Left renal cortex interstitium (tissue), 4 donors: ENCODE data around the gene ASCC2. TPM values are rescaled to one million over a fixed set of nuclear protein-coding genes. Genes with fewer than 3 reads are reported as not detected.
"Not testable (repeated sequence)": the region's sequence is repeated elsewhere in the genome, so short reads cannot be mapped to it uniquely, and the experiment has no call there.

Experiments used
- DNase-seq, 4 donors: peaks; one replicate each; pipeline ENCODE4 v3.0.0-alpha.2; 2013; ENCODE audit warnings: low read depth in 4 of 4, low spot score in 2 of 4, missing footprints in 1 of 4
- polyA plus RNA-seq, 4 donors: library from polyadenylated mRNA; unstranded; fragments of 120-200 nt; gene quantifications; one replicate each; pipeline ENCODE4 v1.2.1, GENCODE V29; 2013; ENCODE audit not compliant: insufficient read length in 4 of 4

ASCC2 gene
- polyA plus RNA-seq: 10 to 100 TPM; 37.9 to 59.8 (median 51.0) TPM

- peak; percentile 79 to 94 (median 90) for DNase-seq
Measured at GRCh38 chr22:29837741-29838598, at the start of gene ASCC2. Gene ASCC2 (minus strand): TSS chr22:29838274. CDS start chr22:29832325, 5,949 bp downstream.

GRCh38 chr22:29887358-29887757, 49.3 kb upstream of the ASCC2 start:
- DNase-seq: no peak

GRCh38 chr22:29886596-29886995, 48.5 kb upstream of the ASCC2 start:
- DNase-seq: no peak

- no peak for DNase-seq
Measured at GRCh38 chr22:29885610-29886009, 47.5 kb upstream of the ASCC2 start.

GRCh38 chr22:29883775-29884097, 45.7 kb upstream of the ASCC2 start:
- DNase-seq: peak in 2 of 4 donors; percentile 11 to 18

GRCh38 chr22:29883045-29883774, 45.1 kb upstream of the ASCC2 start, which contains the start of gene MTMR3:
Gene MTMR3 (plus strand): TSS chr22:29883174. CDS start chr22:29971060, 87,886 bp downstream.
- DNase-seq: peak; percentile 66 to 82 (median 76)

GRCh38 chr22:29882716-29883044, 44.6 kb upstream of the ASCC2 start:
- no peak for DNase-seq

DNA sequence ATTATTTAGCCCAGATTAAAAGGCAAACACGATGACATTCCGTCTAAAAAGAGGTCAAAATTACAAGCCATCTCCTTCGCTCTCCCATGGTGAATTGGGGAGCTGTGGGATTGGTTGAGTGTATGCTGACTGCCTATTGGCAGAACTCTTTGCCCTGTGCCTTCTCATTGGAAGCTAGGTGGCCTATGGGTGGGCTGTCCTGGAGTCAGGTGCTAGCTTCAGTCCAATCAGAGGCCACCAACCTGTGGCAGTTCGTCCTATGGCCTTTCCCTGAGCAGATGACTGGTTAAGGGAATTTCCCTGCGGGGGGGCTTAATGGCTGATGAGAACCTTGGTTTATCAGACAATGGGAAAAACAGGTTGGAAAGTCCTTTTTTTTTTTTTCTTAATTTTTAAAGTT, 41.7 kb upstream of the ASCC2 start:
- DNase-seq: no peak

- no peak for DNase-seq
Measured at GRCh38 chr22:29877620-29878019, 39.5 kb upstream of the ASCC2 start.

GRCh38 chr22:29873943-29874342, 35.9 kb upstream of the ASCC2 start:
- DNase-seq: no peak

DNA sequence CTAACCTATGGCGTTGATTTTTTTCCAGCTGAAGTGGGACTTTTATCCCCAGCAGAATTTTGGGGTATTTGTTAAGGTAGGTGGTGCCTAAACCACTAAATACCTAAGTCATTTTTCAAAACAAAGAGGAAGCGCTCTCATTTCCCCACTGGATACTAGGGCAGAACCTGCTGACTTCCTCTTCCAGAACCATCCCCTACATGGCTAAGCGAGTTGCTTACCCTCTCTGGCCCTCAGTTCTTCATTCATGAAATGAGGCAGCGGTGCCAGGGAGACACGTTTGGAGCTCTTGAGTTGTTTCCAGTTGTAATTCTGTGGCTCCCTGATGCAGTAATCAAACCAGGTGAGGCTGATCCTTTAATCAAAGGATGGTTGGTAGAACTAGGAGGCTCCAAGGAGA, 34.9 kb upstream of the ASCC2 start:
- DNase-seq: no peak

- no peak for DNase-seq
Measured at GRCh38 chr22:29872144-29872893, 34.2 kb upstream of the ASCC2 start.

DNA sequence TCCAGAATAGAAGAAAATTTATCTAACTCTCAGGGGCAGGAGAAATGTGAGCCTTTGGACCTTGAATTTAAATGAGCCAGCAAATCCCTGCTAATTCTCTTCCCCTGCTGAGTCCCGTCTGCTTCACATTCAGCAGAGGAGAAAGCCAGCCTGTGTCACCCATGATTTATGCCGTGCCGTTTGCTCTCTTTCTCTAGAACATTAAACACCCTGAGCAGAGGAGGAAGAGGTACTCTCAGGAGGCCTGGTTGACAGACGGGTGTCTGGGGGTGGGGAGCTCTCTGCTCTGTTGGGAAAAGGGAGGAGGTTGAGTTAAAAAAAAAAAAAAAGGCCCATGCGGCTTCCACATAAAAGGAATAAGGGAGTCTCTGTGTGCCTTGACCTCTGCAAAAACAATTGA, 33.6 kb upstream of the ASCC2 start:
- peak; percentile 61 to 84 (median 74) for DNase-seq

- no peak for DNase-seq
Measured at GRCh38 chr22:29870574-29870973, 32.5 kb upstream of the ASCC2 start.

DNA sequence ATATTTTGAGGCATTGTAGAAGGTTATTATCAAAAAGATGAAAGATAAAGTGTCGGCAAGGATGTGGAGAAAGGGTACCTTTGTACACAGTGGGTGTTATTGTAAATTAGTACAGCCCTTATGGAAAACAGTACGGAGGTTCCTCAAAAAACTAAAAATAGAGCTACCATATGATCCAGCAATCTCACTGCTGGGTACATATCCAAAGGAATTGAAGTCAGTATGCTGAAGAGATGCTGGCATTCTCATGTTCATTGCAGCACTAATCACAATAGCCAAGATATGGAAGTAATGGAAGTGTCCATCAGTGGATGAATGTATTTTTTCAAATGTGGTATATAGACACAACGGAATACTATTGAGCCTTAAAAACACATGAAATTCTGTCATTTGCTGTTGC, 29.8 kb upstream of the ASCC2 start:
- no peak for DNase-seq

DNA sequence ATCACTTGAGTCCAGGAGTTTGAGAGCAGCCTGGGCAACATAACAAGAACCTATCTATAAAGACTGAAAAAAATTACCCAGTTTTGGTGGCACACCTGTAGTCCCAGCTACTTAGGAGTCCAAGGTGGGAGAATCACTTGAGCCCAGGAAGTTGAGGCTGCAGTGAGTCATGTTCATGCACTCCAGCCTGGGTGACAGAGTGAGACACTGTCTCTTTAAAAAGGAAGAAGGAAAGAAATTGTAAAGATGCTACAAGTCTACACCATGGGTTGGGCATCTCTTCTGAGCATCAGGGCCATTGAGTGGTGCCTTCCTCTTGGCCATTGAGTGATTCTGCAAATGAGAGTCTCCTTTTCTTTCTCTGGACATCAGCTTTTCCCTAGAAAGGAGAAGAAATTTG, 29.2 kb upstream of the ASCC2 start:
- DNase-seq: no peak

- not testable (repeated sequence) for DNase-seq
Measured at GRCh38 chr22:29865572-29865971, 27.5 kb upstream of the ASCC2 start.

DNA sequence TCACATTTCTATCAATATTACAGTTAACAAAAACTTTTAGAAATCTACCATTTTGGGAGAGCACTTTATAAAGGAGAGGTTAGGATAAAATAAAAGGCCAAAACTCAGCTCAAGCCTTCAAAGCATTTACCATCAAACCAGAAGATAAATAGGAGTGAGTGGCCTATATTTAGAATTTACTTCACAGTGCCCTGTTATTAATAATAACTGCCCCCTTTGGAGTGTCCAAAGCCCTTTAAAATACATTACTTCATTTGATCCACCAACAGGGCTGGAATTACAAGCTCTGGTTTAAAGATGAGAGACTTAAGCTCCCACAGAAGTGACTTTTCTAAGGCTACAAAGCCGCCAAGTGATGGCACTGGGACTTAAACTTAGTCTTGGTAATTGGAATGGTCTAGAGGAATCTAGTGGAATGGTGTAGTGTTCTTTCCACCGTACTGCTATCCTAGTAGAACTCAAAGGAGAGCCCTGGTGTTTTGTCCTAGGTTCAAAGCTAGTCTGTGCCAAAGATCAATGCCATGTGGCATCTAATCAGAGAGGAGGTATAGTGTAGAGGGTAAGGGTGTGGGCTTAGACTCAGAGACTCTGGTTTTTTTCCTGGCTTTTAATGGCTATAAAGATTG, 23.7 kb upstream of the ASCC2 start:
- DNase-seq: no peak

- no peak for DNase-seq
Measured at GRCh38 chr22:29860006-29860766, 22.1 kb upstream of the ASCC2 start.

GRCh38 chr22:29859030-29859429, 21.0 kb upstream of the ASCC2 start:
- DNase-seq: not testable (repeated sequence)
